Measurements from ENCODE around the gene CRYGD.
"Not testable (repeated sequence)": the region's sequence is repeated elsewhere in the genome, so short reads cannot be mapped to it uniquely, and the experiment has no call there.

GRCh38 chr2:208098701-208099100 is 25.6 kb downstream of the CRYGD start:
- TF ChIP-seq CTCF (IDR thresholded peaks at IDR 0.05); ZFX (IDR thresholded peaks at IDR 0.05; ENCODE audit: borderline replicate concordance): not testable (repeated sequence)

Data from 22Rv1 (cell line).